Caki2 (cell line): ENCODE results near the gene ITPR3. TPM values are rescaled to one million over a fixed set of nuclear protein-coding genes. Genes with fewer than 3 reads are reported as not detected.

Experiments used
- DNase-seq: peaks from one replicate; pipeline ENCODE4 v3.0.0-alpha.2; 2015; ENCODE audit warnings: low read depth
- in situ Hi-C: cut with HindIII; loops from 2 replicates; pipeline ENCODE4 v1.10.0; 2016; ENCODE audit warnings: low sequenced_read_pairs, low pct_unique_long_range_greater_than_20kb, mixed read lengths
- total RNA-seq: library from RNA; depleted of rRNA; stranded (reverse); fragments of >200 nt; shearing (Covaris generic); gene quantifications from 2 replicates; pipeline ENCODE4 v1.2.3, GENCODE V29; 2014; ENCODE audit warnings: low replicate concordance

ITPR3 gene
- total RNA-seq, 1 experiment from 2014 or later: 59.3 TPM

DNA sequence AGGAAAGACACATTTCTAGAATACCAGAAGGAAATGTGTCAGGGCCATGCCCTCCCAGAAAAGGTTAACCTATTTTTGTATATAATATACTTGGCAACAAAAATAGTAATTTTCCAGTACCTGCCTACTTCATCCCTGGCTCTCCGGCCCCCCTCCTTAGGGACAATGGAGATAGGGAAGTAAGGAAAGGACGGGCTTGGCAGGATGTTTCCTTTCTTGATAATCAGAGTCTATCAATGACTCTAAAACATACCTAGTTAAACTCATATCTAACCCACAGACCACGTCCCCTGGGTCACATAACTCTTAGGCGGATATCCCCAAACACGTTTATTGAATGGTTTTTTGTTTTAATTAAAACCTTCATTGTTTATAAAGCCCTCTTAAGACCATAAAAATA lies 78.6 kb downstream of the ITPR3 start:
- in situ Hi-C loops: no loop called here
- DNase-seq: no peak

DNA sequence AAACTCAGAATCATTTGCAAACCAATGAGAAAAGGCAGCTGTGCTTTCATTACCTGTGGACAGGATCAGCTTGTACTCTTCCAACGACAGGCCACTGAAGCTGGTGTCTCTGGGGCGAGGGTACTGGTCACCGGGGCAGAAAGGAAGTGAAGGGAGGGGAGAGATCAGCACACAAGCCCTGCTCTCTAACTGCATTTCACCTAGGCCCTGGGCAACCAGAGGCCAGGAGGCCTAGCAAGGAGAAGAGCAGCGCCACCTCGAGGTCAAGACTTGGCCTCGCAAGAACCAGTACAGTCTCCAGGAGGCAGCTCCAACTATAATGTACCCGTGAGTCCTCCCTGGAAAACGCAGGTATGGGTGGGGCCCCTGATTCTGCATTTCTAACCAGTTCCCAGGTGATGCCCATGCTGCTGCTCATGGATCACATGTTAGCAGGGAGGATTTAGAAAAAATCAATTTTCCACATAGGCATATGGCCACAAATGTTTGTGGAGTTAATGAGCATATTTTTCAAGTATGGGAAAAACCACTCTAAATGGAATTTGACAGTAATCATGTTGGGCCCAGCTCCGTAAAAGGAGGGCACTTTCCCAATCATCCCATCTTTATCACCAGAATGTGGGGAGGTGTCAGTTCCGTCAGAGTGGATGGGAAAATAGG lies 79.4 kb downstream of the ITPR3 start:
- DNase-seq: peak; percentile 65
- in situ Hi-C loops: no loop called here

DNA sequence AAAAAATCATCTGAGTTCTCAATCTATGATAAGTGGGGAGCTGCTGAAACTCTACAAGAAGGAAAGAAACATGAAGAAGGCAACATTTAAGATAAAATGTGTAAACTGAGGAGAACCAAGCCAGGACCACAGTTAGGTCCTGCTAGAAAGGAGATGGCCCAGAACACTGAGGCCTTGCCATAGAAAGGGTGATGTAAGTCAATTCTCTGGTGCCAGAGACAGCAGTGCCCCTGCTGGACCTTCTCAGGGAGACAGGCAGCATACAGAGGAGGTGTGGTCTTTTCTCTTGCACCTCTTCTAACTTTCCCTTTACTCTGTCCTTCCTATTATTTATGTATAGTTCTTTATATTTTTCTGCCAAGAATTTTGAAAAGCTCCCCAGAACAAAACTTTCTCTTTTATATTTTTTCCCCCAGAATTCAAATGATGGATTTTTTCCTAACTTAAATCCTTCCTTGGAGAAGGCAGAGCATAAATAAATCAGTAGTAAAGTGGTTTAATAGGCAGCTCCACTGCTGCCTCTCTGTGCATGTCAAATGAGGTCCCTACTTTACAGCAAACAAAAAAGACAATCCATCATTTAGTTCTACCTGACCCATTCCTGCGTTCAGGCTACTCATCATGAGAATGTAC lies 81.3 kb downstream of the ITPR3 start:
- DNase-seq: peak; percentile 51
- in situ Hi-C loops: no loop called here

DNA sequence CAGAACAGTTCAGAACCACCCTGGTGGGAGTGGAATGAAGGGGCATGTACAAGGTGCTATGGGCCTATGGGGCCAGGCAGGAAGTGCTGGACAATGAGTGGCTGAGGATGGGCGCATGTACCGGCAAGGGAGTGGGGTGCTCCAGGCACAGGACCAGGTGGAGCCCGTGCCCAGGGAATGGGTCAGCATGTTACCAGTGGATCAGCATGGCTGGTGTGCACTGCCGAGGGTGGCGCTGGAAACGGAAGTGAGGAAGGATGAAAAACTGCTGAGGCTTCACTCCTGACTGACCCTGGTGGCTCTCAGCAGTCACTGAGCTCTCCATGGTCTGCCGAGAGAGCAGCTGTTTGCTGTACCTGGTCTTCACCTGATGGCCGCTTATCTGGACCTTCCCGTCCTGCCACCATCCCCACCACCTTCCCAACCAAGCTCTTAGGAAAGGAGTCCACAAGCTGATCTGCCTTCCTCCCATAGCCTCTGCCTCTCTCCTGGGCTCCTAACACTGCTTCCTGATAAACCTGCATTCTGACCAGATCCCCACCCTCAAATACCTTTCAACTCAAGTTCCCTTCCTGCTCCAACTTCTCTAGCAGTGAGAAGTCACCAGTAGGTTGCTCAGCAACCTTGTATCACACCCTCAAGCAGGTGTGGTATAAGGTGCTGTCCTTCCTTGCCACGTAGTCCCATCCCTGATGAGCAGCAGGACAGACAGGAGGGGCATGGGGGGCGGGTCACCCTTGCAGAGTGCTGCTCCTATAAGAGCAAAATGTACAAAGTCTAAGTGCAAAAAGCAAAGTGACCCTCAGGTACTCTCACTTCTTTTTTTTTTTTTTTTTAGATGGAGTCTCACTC lies 83.3 kb downstream of the ITPR3 start:
- in situ Hi-C loops: no loop called here
- no peak for DNase-seq

DNA sequence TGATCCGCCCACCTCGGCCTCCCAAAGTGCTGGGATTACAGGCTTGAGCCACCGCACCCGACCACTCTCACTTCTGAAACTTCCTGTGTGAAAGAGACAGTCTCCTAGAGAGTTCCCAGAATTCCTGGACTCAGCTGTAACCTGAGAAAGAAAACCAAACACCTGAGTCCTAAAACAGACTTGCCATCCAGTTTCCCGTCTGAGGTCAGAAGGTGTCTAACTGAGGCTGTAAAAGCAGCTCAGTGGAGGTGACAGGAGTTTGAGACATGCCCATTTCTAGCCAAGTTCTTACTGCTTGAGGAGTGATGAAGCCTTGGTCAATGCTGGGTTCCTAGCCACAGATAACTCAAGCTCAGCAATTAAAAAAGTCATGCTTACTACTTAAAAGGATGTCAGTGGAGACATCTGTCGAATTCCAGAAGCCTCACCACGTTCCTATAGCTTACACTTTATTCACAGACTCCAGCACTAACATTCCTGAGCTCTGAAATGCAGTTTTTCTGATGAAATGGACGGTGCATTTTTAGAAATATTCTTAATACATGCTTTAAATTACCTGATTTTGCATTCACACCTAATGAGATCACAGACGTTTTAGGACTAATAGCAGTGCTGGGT lies 84.3 kb downstream of the ITPR3 start:
- no peak for DNase-seq
- in situ Hi-C loops: no loop called here

DNA sequence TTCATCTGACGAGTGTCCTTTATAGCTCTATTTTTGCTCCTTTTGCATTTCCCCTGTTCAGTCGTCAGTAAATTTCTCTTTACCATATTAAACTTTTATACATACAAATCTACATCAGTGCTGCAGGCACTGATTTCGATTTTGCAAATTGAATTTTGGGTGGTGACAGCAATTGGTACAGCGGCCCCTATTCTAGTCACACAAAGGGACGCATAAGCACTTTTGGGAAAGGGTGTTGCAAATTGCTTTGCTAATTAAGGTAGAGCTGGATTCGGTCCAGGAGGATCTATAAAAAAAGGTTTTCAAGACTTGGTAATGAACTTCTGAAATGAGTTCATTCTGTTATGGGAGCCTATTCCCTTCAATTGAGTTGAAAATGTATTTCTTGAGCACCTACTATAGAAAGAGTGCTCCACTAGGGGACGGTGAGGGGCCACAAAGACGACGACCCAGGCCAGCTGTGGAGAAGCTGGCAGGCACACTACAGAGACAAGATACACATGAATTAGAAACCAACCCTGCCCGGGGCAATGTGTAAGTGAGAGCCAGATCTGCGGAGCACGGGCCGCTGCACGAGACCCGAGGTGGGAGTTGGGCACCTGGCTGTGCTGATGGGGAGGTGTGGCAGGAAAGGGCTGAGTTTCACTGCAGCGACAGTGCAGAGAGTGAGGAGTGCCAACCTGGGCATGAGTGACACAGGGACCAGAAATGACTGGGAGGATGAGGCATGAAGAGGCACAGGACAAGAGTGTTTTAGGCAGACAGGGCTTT lies 85.0 kb downstream of the ITPR3 start:
- in situ Hi-C loops: no loop called here
- no peak for DNase-seq

DNA sequence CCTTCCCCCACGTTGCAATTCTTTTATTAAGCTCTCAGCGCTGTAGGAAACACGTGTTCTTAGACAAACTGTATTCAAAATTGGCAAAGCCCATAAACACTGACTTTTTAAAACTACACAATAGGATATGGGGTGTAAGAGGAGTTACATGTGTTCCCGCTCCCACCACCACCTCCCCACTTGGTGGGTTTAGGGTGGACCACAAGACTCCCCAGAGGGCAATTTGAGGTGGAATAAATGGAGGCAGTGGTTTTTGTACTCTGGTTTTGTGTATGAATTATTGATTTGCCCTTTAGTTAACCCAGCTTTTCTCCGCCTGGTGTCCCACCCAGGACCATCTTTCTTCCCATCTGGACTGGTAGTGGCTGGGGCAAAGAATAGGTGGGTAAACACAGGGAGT lies 86.6 kb downstream of the ITPR3 start:
- DNase-seq: no peak
- in situ Hi-C loops: no loop called here

DNA sequence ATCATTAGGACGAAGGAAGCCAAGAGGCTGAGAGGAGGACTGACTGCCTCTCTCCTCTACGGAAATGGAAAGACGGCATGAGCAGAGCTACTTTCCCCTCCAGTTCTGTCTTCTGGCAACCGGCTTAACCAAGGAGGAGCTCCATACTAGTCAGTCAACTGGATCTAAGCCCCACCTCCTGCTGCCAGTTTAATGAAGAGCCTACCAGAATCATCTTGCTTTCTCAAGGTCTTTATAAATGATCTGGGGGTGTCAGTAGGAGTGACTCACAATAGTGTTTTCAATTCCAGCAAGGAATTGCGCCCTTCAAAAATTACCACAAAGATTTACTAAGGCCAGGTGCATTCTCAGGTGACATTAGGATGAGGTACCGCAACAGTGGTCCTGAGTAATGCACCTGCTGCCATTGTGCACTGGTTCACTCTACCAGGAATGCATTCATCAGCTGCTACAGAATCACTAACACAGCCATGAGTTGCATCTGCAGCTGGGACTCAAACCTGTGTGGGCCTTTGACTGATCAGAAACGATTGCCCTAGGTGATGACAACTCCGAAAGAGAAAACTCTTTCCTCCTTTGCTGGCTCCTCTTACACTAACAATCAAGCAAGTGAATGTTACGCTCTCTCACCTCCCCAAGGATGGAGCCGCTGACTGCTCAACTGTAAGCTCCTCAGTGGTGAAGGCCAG lies 87.5 kb downstream of the ITPR3 start:
- DNase-seq: no peak
- in situ Hi-C loops: no loop called here

DNA sequence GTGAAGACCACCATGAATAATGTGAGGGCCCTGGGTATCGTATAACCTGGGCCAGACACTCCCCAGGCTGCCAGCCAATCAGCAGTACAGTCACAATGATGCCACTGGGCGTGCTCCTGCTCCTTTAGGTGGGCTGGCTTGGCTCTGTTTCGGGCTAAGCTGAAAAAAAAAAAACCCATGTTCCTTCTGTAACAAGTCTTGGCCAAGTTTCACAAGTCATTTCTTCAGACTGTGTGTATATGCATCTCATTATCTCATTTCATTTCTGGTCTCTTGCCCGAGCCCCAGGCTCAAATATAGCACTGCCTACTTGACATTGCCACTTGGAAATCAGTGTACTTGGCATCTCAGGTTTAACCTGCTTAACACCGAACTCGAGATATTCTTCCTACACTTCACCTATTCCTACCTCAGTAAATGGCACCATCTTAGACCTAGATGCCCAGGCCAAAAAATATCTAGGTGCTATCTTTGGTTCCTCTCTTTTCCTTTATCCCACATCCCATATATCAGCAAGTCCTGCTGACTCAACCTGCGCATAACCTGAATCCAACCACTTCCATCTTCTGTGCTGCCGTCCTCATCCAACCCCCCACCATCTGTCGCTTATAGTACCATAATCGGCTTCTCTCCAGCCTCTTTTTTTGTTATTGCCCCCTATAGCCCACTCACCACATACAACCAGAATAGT lies 88.6 kb downstream of the ITPR3 start:
- in situ Hi-C loops: loop anchor here (10.0 kb wide), 1 partner anchor 55 kb away; no protein-coding TSS in a partner anchor
- no peak for DNase-seq

DNA sequence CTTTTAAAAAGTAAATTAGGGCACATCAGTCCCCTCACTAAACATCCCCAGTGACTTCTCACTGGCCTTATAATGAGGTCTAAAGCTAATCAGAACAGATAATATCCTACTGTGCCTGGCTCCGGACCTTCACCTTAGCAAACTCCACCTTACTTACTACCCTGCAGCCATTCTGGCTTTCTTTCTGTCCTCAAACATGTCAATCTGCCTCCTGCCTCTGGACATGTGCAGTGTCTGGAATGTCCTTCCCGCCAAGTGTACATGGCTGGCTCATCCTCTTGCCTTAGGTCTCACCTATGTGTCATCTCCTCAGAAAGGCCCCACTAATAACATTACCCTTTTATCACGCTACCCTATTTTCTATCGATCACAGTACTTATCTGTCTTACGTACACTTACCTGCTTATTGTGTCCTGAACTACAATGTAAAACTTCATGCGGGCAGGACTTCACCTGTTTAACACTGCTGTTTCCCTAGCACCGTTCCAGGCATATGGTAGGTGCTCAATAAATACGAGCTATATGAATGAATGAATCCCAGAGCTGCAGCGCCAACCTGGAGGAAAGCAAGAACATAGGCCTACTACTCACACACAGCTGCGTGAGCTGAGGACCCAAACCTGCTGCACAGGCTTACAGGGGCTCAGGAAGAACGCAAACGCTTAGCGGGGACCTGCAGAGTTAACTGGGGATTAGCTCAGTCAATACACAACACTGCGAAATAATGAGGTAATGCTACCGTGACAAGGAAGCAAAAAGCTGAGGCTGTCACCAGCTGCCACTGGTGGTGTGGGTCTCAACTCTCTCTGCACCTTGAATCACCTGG lies 89.4 kb downstream of the ITPR3 start:
- in situ Hi-C loops: loop anchor here (10.0 kb wide), 1 partner anchor 56 kb away; no protein-coding TSS in a partner anchor
- no peak for DNase-seq

DNA sequence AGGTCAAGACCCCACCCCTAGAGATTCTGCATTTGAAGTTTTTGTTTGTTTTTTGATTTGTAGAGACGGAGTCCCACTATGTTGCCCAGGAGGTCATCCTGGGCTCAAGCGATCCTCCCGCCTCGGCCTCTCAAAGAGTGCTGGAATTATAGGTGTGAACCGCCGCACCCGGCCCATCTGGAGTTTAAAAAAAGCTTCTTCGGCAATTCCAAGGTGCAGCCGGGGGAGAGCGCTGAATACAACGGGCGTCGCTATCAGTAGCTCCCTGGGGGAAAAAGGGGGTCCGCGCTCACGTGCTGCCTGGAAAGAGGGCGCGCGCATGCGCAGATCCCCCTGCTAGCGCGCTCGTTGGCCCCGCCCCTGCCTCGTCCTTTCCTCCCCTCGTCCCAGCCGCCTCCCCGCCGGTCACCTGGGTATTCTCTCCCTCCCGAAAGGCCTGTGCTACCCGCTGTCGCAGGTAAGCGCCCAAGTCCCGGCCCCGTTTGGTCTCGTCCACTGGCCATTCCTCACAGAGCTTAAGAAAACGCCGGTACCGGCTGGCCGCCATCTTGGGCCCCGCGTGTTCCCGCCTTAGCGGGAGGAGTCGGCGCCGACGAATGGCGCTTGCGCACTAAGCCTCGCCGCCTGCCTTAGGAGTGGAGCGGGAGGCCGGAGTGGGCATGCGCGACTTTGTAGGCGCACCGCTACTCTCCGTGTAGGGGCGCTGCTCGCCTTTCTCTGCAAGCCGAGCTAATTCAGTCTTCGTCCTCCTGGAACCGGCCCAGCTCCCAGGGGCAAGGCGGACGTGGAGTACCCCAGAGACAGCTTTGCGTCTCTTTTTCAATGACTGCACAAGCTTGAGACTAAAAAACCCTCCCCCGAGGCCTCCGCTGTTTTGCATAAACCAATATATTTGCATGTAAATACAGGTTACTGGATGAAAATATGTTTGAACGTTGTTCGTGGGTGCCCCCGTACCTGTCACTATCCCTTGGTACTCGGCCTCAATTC lies 90.3 kb downstream of the ITPR3 start, which contains the start of gene UQCC2:
UQCC2 (minus strand) TSS at position 561 of the 990 bp plus-strand sequence; CDS start at position 547, 14 bp downstream.
- peak; percentile 94 for DNase-seq
- in situ Hi-C loops: loop anchor here (10.0 kb wide), 1 partner anchor 57 kb away; no protein-coding TSS in a partner anchor

DNA sequence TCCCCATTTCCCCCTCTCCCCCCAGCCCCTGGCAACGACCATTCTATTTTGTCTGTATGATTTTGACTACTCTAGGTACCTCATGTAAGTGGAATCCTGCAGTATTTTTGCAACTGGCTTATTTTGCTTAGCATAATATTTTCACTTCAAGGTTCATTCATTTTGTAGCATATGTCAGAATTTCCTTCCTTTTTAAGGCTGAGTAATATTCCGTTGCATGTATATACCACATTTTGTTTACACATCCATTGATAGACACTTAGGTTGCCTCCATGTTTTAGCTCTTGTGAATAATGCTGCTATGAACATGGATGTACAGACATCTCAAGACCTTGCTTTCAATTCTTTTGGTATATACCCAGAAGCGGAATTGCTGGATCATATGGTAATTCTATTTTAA lies 91.8 kb downstream of the ITPR3 start:
- in situ Hi-C loops: loop anchor here (10.0 kb wide), 1 partner anchor 58 kb away; no protein-coding TSS in a partner anchor

DNA sequence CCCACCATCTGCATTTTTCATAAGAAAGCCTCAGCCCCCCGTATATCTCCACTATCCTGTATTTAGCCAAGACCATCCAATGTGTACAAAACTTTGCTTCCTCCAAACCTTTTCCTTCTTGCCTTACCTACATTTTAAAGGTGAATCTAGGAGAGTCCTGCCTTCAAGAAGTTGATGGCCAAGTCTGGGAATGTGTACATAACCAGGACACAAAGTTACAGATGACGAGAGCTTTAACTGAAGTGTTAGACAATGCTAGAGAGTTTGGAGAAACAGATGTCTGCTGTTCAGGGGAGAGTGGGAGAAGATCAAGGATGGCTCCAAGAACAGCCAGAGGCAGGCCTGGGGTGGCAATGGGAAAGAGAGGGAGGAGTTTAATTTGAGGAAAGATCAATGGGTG lies 92.7 kb downstream of the ITPR3 start:
- no peak for DNase-seq
- in situ Hi-C loops: loop anchor here (10.0 kb wide), 1 partner anchor 59 kb away; no protein-coding TSS in a partner anchor

More for the DNA sequence above, 91.8 kb downstream of the ITPR3 start:
- no peak for DNase-seq

DNA sequence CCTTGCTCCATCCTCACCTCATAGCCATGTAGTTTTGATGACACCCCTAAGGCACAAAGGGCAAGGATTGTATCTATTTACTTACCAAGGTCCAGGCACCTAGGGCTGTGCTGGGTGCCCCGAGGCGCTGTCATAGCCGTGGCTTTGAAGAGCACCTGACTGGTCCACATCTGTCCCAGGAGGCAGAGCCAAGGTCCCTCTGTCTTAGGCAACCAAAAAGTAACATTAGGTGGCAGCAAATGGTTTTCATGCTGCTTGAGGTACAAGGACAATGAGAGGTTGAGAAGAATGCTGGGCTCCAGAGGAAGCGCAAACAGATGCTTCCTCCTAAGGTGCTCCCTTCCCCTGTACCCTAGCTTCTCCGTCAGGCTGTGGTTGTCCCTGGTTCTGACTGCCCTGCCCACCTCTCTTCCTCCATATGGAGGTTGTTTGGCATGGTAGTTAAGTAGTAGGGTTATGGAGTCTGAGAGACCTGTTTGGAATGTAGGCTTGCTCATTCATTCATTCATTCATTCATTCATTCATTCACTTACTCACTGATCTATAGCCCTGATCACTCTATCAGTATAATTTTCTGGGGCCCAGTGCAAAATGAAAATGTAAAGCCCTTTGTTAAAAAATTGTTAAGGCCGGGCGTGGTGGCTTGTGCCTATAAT lies 93.4 kb downstream of the ITPR3 start:
- no peak for DNase-seq
- in situ Hi-C loops: loop anchor here (10.0 kb wide), 1 partner anchor 60 kb away; no protein-coding TSS in a partner anchor
